ENCODE measurements around the gene TMCO2.

- no peak for TF ChIP-seq CTCF (IDR thresholded peaks at IDR 0.05)
- TF ChIP-seq POLR2AphosphoS5 (IDR thresholded peaks at IDR 0.05) = no peak
Observed at GRCh38 chr1:40243351-40243750, 4.4 kb upstream of the TMCO2 start.
